Activated CD8-positive, alpha-beta T cell treated with anti-CD3 and anti-CD28 coated beads for 36 hours (primary cell): Measurements from ENCODE around the gene FSD2. TPM values are rescaled to one million over a fixed set of nuclear protein-coding genes. Genes with fewer than 3 reads are reported as not detected.

Experiments
- ATAC-seq: fragments of 200-7000 bp; cut with Tn5 transposase; one replicate; pipeline ENCODE4 v1.10.0; 2021; ENCODE audit warnings: mild to moderate bottlenecking, moderate library complexity
- CTCF ChIA-PET: fragments of 350-600 bp; sonication (Branson Sonifier 250); formaldehyde crosslinking; loops from one replicate; lab custom pipeline; 2021; ENCODE audit warnings: antibody characterized with exemption; lab: Charles Lee
- POLR2A ChIA-PET: fragments of 350-600 bp; sonication (Branson Sonifier 250); formaldehyde crosslinking; loops from one replicate; lab custom pipeline; 2021; ENCODE audit warnings: antibody characterized with exemption; lab: Charles Lee
- DNase-seq: peaks from one replicate; pipeline ENCODE4 v3.0.0-alpha.2; 2020
- H3K27ac Mint-ChIP-seq: one replicate; pipeline ENCODE4 v1.8.0; 2021; ENCODE audit warnings: mild to moderate bottlenecking, mixed read lengths
- H3K27me3 Mint-ChIP-seq: one replicate; pipeline ENCODE4 v1.8.0; 2021; ENCODE audit warnings: mixed read lengths
- H3K36me3 Mint-ChIP-seq: one replicate; pipeline ENCODE4 v1.8.0; 2021; ENCODE audit warnings: low read depth, mixed read lengths
- H3K4me1 Mint-ChIP-seq: one replicate; pipeline ENCODE4 v1.8.0; 2021; ENCODE audit warnings: low read depth, mixed read lengths
- H3K4me3 Mint-ChIP-seq: one replicate; pipeline ENCODE4 v1.8.0; 2021; ENCODE audit warnings: mild to moderate bottlenecking, moderate library complexity, mixed read lengths
- H3K9me3 Mint-ChIP-seq: one replicate; pipeline ENCODE4 v1.8.0; 2021; ENCODE audit warnings: mixed read lengths
- CTCF ChIP-seq: fragments of 200-600 bp; IDR thresholded peaks from one replicate; pipeline ENCODE4 v1.8.0; 2022; ENCODE audit warnings: antibody characterized with exemption, mild to moderate bottlenecking
- intact Hi-C: fragments of 100-400 bp; cut with micrococcal nuclease; formaldehyde crosslinking; loops from one replicate; pipeline ENCODE4 v1.10.0; 2022
- total RNA-seq, 2 experiments: library from RNA; stranded (reverse); gene quantifications; one replicate each; pipeline ENCODE4 v1.2.3, GENCODE V29; 2021

Gene FSD2
- total RNA-seq, 2 experiments from 2014 or later = not detected

DNA sequence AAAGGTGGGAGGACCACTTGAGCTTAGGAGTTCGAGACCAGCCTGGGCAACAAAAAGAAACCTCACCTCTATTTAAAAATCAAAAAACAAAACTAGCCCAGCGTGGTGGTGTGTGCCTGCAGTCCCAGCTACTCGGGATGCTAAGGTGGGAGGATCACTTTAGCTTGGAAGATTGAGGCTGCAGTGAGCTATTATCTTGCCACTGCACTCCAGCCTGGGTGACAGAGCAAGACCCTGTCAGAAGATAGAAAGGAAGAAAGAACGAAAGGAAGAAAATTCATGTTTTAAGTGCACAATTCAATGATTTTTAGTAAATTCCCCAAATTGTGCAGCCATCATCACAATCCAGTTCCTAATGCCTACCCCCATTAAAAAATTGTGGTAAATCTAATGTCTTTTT, 7.8 kb downstream of the FSD2 start:
- CTCF ChIA-PET = no interaction called here
- H3K9me3 Mint-ChIP-seq = peaks cover 10% of the 10 kb centered on the region
- ATAC-seq = no peak

GRCh38 chr15:82793737-82794136, 12.1 kb downstream of the FSD2 start:
- no peak for DNase-seq
- no peaks in the 10 kb centered on the region for H3K4me1 Mint-ChIP-seq
- H3K27ac Mint-ChIP-seq = no peak overlapping the region
- H3K4me3 Mint-ChIP-seq = no peak overlapping the region
- ChIA-PET POLR2A (no interaction called here), CTCF (no interaction called here)
- H3K9me3 Mint-ChIP-seq = peaks cover 10% of the 10 kb centered on the region
- peaks cover 2% of the 10 kb centered on the region for H3K27me3 Mint-ChIP-seq
- no peaks in the 10 kb centered on the region for H3K36me3 Mint-ChIP-seq
- ATAC-seq = no peak
- no peak for TF ChIP-seq CTCF
- intact Hi-C loops = no loop called here

More for the DNA sequence above, 7.8 kb downstream of the FSD2 start:
- Mint-ChIP-seq H3K36me3 (no peaks in the 10 kb centered on the region), H3K27ac (no peak overlapping the region), H3K27me3 (peaks cover 9% of the 10 kb centered on the region), H3K4me1 (no peaks in the 10 kb centered on the region), H3K4me3 (no peak overlapping the region)
- intact Hi-C loops = no loop called here
- TF ChIP-seq CTCF = no peak
- POLR2A ChIA-PET = no interaction called here
- no peak for DNase-seq

GRCh38 chr15:82792068-82792467, 13.8 kb downstream of the FSD2 start:
- Mint-ChIP-seq H3K27ac (no peak overlapping the region), H3K27me3 (peaks cover 2% of the 10 kb centered on the region), H3K4me3 (no peak overlapping the region), H3K4me1 (no peaks in the 10 kb centered on the region), H3K9me3 (peaks cover 10% of the 10 kb centered on the region), H3K36me3 (no peaks in the 10 kb centered on the region)
- intact Hi-C loops = no loop called here
- no peak for DNase-seq
- ChIA-PET POLR2A (interaction anchor here (0.7 kb wide), 1 partner anchor 10 kb away, joined by 3 read pairs; no protein-coding TSS in a partner anchor), CTCF (no interaction called here)
- no peak for ATAC-seq
- no peak for TF ChIP-seq CTCF

GRCh38 chr15:82790321-82790720, 15.5 kb downstream of the FSD2 start:
- Mint-ChIP-seq H3K4me1 (no peaks in the 10 kb centered on the region), H3K36me3 (no peaks in the 10 kb centered on the region), H3K27me3 (peaks cover 2% of the 10 kb centered on the region), H3K4me3 (no peak overlapping the region), H3K27ac (no peak overlapping the region), H3K9me3 (peaks cover 10% of the 10 kb centered on the region)
- POLR2A ChIA-PET = no interaction called here
- CTCF ChIA-PET = no interaction called here
- ATAC-seq = no peak
- no peak for TF ChIP-seq CTCF
- intact Hi-C loops = no loop called here
- DNase-seq = no peak

DNA sequence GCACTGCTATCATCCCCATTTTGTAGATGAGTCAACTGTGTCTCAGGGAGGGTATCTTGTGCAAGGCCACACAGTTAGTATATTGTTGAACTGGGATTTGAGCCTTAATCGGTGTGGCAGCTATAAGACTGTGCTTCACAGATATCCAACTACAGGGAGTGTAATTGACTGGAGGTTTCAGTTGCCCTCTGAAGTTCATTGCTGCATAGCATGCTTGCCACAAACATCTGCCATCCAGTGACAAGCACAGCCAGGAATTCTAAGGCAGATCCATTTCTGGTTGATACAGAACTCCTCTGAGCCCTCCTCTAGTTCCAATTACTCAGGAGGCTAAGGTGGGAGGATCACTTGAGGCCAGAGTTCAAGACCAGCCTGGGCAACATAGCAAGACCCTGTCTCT, 16.4 kb downstream of the FSD2 start:
- H3K9me3 Mint-ChIP-seq = peaks cover 10% of the 10 kb centered on the region
- H3K27ac Mint-ChIP-seq = no peak overlapping the region
- ChIA-PET POLR2A (no interaction called here), CTCF (no interaction called here)
- H3K36me3 Mint-ChIP-seq = no peaks in the 10 kb centered on the region
- no peak for DNase-seq
- intact Hi-C loops = no loop called here
- no peak for ATAC-seq
- H3K27me3 Mint-ChIP-seq = peaks cover 2% of the 10 kb centered on the region
- H3K4me1 Mint-ChIP-seq = no peaks in the 10 kb centered on the region
- H3K4me3 Mint-ChIP-seq = no peak overlapping the region
- TF ChIP-seq CTCF = no peak
